NT2/D1 (cell line): ENCODE measurements around the gene CAPRIN1.

Source experiments
- SUZ12 ChIP-seq: IDR thresholded peaks from 2 replicates; pipeline ENCODE4 v1.6.1; 2011; ENCODE audit not compliant: insufficient read length, insufficient read depth; ENCODE audit errors: extremely low read depth
- YY1 ChIP-seq: IDR thresholded peaks from 2 replicates; pipeline ENCODE4 v1.6.1; 2011; ENCODE audit not compliant: insufficient read length, insufficient read depth
- ZNF274 ChIP-seq: IDR thresholded peaks from 2 replicates; pipeline ENCODE4 v1.6.1; 2011; ENCODE audit warnings: mild to moderate bottlenecking, low read depth, low read length

GRCh38 chr11:34075178-34075820 is 23.8 kb downstream of the CAPRIN1 start:
- TF ChIP-seq SUZ12: no peak
- no peak for TF ChIP-seq ZNF274
- no peak for TF ChIP-seq YY1
